KMS-11 (cell line): ENCODE results near the gene OR7G2.

ENCODE experiments used
- H2AFZ ChIP-seq: fragments of 200-600 bp; sonication (generic); 2 replicates; pipeline ENCODE4 v1.6.1; 2016; ENCODE audit warnings: antibody characterized with exemption, mixed run types, low read depth
- H3K27ac ChIP-seq: fragments of 200-600 bp; sonication (generic); 2 replicates; pipeline ENCODE4 v1.6.1; 2016; ENCODE audit warnings: mild to moderate bottlenecking, mixed run types
- H3K27me3 ChIP-seq: fragments of 200-600 bp; sonication (generic); 2 replicates; pipeline ENCODE4 v1.6.1; 2017; ENCODE audit warnings: mild to moderate bottlenecking, low read depth, mixed run types, moderate library complexity; ENCODE audit not compliant: insufficient read depth
- H3K36me3 ChIP-seq: fragments of 200-600 bp; sonication (generic); 2 replicates; pipeline ENCODE4 v1.6.1; 2017; ENCODE audit warnings: mild to moderate bottlenecking, mixed run types; ENCODE audit not compliant: insufficient read depth
- H3K4me1 ChIP-seq: fragments of 200-600 bp; sonication (generic); 2 replicates; pipeline ENCODE4 v1.6.1; 2016; ENCODE audit warnings: mild to moderate bottlenecking, low read depth, mixed run types; ENCODE audit not compliant: poor library complexity, severe bottlenecking
- H3K4me2 ChIP-seq: fragments of 200-600 bp; sonication (generic); 2 replicates; pipeline ENCODE4 v1.7.0; 2016; ENCODE audit warnings: mild to moderate bottlenecking, mixed run types
- H3K4me3 ChIP-seq: fragments of 200-600 bp; sonication (generic); IDR thresholded peaks from 2 replicates; pipeline ENCODE4 v1.6.1; 2017; ENCODE audit warnings: low read depth, low read length, mixed read lengths; ENCODE audit not compliant: insufficient read depth
- H3K79me2 ChIP-seq: fragments of 200-600 bp; sonication (generic); 2 replicates; pipeline ENCODE4 v1.6.1; 2016; ENCODE audit warnings: low read depth, mixed run types; ENCODE audit not compliant: insufficient read depth
- H3K9ac ChIP-seq: fragments of 200-600 bp; sonication (generic); 2 replicates; pipeline ENCODE4 v1.6.1; 2016; ENCODE audit warnings: mild to moderate bottlenecking, mixed run types
- H4K20me1 ChIP-seq: fragments of 200-600 bp; sonication (generic); 2 replicates; pipeline ENCODE4 v1.6.1; 2016; ENCODE audit warnings: mild to moderate bottlenecking, mixed run types; ENCODE audit not compliant: insufficient read depth
- TF ChIP-seq, protein P1 (sequence below): fragments of 200-600 bp; sonication (generic); conservative IDR thresholded peaks from 2 replicates; pipeline ENCODE4 v1.6.1; 2017; ENCODE audit warnings: low read depth, mild to moderate bottlenecking, antibody characterized with exemption, low read length, moderate library complexity, mixed read lengths

Gene OR7G2

DNA sequence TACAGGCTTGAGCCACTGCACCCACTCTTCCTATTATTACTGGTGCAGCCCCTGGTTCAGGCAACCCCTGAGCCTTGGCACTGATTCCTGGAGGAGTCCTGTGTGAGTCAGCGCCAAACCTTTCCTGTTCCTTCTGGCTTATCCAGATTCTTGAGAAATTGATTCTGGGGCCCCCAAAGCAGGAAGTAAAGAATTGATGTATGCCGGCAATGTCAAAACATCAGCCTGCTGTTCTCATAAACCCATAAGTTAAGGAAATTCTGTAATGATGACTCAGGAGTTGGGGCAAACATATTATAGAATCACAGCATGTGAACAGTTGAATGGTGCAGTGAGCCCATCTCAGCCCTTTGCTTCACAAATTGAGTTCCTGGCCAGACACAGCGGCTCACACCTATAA lies 20.9 kb upstream of the OR7G2 start:
- Histone ChIP-seq H3K27ac (no peak overlapping the region), H3K27me3 (no peaks in the 10 kb centered on the region), H3K79me2 (no peaks in the 10 kb centered on the region), H2AFZ (no peak overlapping the region), H4K20me1 (no peaks in the 10 kb centered on the region), H3K4me3 (no peak overlapping the region), H3K9ac (no peak overlapping the region), H3K4me1 (no peaks in the 10 kb centered on the region), H3K36me3 (no peaks in the 10 kb centered on the region), H3K4me2 (no peak overlapping the region)
- TF ChIP-seq, protein P1, sequence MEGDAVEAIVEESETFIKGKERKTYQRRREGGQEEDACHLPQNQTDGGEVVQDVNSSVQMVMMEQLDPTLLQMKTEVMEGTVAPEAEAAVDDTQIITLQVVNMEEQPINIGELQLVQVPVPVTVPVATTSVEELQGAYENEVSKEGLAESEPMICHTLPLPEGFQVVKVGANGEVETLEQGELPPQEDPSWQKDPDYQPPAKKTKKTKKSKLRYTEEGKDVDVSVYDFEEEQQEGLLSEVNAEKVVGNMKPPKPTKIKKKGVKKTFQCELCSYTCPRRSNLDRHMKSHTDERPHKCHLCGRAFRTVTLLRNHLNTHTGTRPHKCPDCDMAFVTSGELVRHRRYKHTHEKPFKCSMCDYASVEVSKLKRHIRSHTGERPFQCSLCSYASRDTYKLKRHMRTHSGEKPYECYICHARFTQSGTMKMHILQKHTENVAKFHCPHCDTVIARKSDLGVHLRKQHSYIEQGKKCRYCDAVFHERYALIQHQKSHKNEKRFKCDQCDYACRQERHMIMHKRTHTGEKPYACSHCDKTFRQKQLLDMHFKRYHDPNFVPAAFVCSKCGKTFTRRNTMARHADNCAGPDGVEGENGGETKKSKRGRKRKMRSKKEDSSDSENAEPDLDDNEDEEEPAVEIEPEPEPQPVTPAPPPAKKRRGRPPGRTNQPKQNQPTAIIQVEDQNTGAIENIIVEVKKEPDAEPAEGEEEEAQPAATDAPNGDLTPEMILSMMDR, result no peak

GRCh38 chr19:9126900-9127405 lies 19.7 kb upstream of the OR7G2 start, which contains the start of gene OR7G3:
TSS of gene OR7G3 (minus strand) at chr19:9126950. CDS start at chr19:9126950, 0 bp downstream.
- H3K79me2 ChIP-seq, result no peaks in the 10 kb centered on the region
- H3K4me3 ChIP-seq, result no peak within 1 kb of the TSS
- H4K20me1 ChIP-seq, result no peaks in the 10 kb centered on the region
- H3K9ac ChIP-seq, result no peak within 1 kb of the TSS
- H3K4me1 ChIP-seq, result no peaks in the 10 kb centered on the region
- H3K36me3 ChIP-seq, result no peaks in the 10 kb centered on the region
- H3K27me3 ChIP-seq, result no peaks in the 10 kb centered on the region
- no peak within 1 kb of the TSS for H3K27ac ChIP-seq
- no peak within 1 kb of the TSS for H3K4me2 ChIP-seq
- no peak within 1 kb of the TSS for H2AFZ ChIP-seq
- TF ChIP-seq, protein P1, result no peak

- no peaks in the 10 kb centered on the region for H3K27me3 ChIP-seq
- H3K27ac ChIP-seq, result no peak overlapping the region
- no peak overlapping the region for H3K4me2 ChIP-seq
- H4K20me1 ChIP-seq, result no peaks in the 10 kb centered on the region
- no peaks in the 10 kb centered on the region for H3K36me3 ChIP-seq
- no peaks in the 10 kb centered on the region for H3K4me1 ChIP-seq
- no peak overlapping the region for H2AFZ ChIP-seq
- no peak overlapping the region for H3K9ac ChIP-seq
- no peak overlapping the region for H3K4me3 ChIP-seq
- TF ChIP-seq, protein P1, result no peak
- no peaks in the 10 kb centered on the region for H3K79me2 ChIP-seq
Observed at GRCh38 chr19:9116547-9116946, 9.3 kb upstream of the OR7G2 start.

GRCh38 chr19:9115307-9115813 lies 8.1 kb upstream of the OR7G2 start, which contains the start of gene OR7G1:
TSS of gene OR7G1 (minus strand) at chr19:9115763. CDS start at chr19:9115763, 0 bp downstream.
- no peaks in the 10 kb centered on the region for H4K20me1 ChIP-seq
- no peaks in the 10 kb centered on the region for H3K27me3 ChIP-seq
- H3K9ac ChIP-seq, result no peak within 1 kb of the TSS
- H3K36me3 ChIP-seq, result no peaks in the 10 kb centered on the region
- H3K4me3 ChIP-seq, result no peak within 1 kb of the TSS
- no peak within 1 kb of the TSS for H2AFZ ChIP-seq
- H3K79me2 ChIP-seq, result no peaks in the 10 kb centered on the region
- no peaks in the 10 kb centered on the region for H3K4me1 ChIP-seq
- H3K27ac ChIP-seq, result no peak within 1 kb of the TSS
- no peak within 1 kb of the TSS for H3K4me2 ChIP-seq
- TF ChIP-seq, protein P1, result no peak
